ENCODE results near the gene PON2. TPM values are rescaled to one million over a fixed set of nuclear protein-coding genes. Genes with fewer than 3 reads are reported as not detected.

The PON2 gene
- total RNA-seq, 1 experiment from 2014 or later = 50.3 TPM

DNA sequence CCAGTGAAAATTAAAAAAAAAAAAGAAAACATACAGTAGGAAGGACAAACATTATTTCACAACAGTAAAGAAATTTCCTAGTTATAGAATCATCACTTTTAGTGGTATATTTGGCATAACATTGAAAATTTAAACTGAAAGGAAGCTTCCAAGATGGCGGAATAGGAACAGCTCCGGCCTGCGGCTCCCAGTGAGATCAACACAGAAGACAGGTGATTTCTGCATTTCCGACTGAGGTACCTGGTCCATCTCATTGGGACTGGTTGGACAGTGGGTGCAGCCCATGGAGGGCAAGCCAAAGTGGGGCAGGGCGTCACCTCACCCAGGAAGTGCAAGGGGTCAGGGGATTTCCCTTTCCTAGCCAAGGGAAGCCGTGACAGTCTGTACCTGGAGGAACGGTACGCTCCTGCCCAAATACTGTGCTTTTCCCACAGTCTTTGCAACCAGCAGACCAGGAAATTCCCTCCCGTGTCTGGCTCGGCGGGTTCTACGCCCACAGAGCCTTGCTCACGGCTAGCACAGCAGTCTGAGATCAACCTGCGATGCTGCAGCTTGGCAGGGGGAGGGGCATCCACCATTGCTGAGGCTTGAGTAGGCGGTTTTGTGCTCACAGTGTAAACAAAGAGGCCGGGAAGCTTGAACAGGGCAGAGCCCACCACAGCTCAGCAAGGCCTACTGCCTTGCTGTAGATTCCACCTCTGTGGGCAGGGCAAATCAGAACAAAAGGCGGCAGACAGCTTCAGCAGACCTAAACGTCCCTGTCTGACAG is 58.0 kb downstream of the PON2 start:
- Histone ChIP-seq H3K4me3 (no peak overlapping the region), H3K9me2 (ENCODE audit: insufficient read depth) (no peaks in the 10 kb centered on the region), H3K4me2 (no peak overlapping the region), H3K4me1 (replicated peaks; ENCODE audit: insufficient read depth) (no peaks in the 10 kb centered on the region), H3F3A (ENCODE audit: insufficient read depth, low read depth) (no peaks in the 10 kb centered on the region), H3K79me2 (ENCODE audit: low read depth) (no peaks in the 10 kb centered on the region), H3K36me3 (ENCODE audit: low read depth) (no peaks in the 10 kb centered on the region), H3K9me3 (ENCODE audit: insufficient read depth, low read depth) (no peaks in the 10 kb centered on the region), H4K20me1 (ENCODE audit: insufficient read depth) (no peaks in the 10 kb centered on the region), H2AFZ (no peak overlapping the region), H3K27me3 (ENCODE audit: insufficient read depth, low read depth) (no peaks in the 10 kb centered on the region), H3K27ac (no peak overlapping the region)
- TF ChIP-seq EZH2 (IDR thresholded peaks at IDR 0.05; ENCODE audit: low read depth) = no peak
- TF ChIP-seq, protein P1, sequence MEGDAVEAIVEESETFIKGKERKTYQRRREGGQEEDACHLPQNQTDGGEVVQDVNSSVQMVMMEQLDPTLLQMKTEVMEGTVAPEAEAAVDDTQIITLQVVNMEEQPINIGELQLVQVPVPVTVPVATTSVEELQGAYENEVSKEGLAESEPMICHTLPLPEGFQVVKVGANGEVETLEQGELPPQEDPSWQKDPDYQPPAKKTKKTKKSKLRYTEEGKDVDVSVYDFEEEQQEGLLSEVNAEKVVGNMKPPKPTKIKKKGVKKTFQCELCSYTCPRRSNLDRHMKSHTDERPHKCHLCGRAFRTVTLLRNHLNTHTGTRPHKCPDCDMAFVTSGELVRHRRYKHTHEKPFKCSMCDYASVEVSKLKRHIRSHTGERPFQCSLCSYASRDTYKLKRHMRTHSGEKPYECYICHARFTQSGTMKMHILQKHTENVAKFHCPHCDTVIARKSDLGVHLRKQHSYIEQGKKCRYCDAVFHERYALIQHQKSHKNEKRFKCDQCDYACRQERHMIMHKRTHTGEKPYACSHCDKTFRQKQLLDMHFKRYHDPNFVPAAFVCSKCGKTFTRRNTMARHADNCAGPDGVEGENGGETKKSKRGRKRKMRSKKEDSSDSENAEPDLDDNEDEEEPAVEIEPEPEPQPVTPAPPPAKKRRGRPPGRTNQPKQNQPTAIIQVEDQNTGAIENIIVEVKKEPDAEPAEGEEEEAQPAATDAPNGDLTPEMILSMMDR (conservative IDR thresholded peaks at IDR 0.05) = no peak
- ChIA-PET CTCF (interaction anchor here (0.6 kb wide), 1 partner anchor 1477 kb away, joined by 13 read pairs; no protein-coding TSS in a partner anchor), POLR2A (ENCODE audit: unreplicated experiment) (no interaction called here)
- BruUV-seq (replicated peaks) = no TSS peak
- intact Hi-C loops (cut with micrococcal nuclease; ENCODE audit: unreplicated experiment) = no loop called here
- no peak for DNase-seq

DNA sequence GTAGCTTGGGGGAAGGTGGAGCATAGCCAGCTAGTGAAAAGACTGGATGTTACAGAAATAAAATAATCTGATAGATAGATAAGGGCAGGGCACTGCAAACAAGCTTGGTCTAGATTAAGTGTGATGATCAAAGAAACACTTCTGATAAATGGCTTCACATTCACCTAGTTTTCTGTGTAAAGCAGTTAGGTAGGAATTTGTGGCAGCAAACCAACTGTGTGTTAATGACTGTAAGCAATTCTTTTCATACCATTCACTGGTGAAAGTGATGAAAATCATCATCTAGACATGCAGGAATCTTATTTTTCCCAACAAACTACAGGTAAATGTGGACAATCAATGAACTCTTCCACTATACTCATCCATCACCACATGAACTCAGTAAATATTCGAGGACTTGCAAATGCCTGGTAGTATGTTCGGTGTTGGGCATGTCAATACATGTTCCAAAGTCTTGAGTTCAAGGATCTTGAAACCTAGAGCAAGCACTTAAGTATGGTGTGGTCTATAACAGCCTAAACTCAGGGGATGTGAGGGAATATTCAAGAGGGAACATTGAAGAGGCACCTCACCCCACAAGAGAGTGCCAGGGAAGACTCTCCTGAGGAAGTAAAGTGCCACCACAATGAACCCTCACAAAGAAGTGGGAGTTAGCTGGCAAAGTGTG is 59.1 kb downstream of the PON2 start:
- intact Hi-C loops (cut with micrococcal nuclease; ENCODE audit: unreplicated experiment) = no loop called here
- BruUV-seq (replicated peaks) = no TSS peak
- no peaks in the 10 kb centered on the region for H3K36me3 ChIP-seq (ENCODE audit: low read depth)
- no peak overlapping the region for H2AFZ ChIP-seq
- TF ChIP-seq, protein P1 (conservative IDR thresholded peaks at IDR 0.05) = no peak
- no peak for TF ChIP-seq EZH2 (IDR thresholded peaks at IDR 0.05; ENCODE audit: low read depth)
- ChIA-PET CTCF (no interaction called here), POLR2A (ENCODE audit: unreplicated experiment) (interaction anchor here (0.7 kb wide), 1 partner anchor 13 kb away, joined by 3 read pairs; no protein-coding TSS in a partner anchor)
- H3K4me3 ChIP-seq = no peak overlapping the region
- H3K4me1 ChIP-seq (replicated peaks; ENCODE audit: insufficient read depth) = no peaks in the 10 kb centered on the region
- no peak overlapping the region for H3K27ac ChIP-seq
- no peaks in the 10 kb centered on the region for H3K27me3 ChIP-seq (ENCODE audit: insufficient read depth, low read depth)
- no peaks in the 10 kb centered on the region for H4K20me1 ChIP-seq (ENCODE audit: insufficient read depth)
- no peak for DNase-seq
- no peak overlapping the region for H3K4me2 ChIP-seq
- no peaks in the 10 kb centered on the region for H3K79me2 ChIP-seq (ENCODE audit: low read depth)
- no peaks in the 10 kb centered on the region for H3F3A ChIP-seq (ENCODE audit: insufficient read depth, low read depth)
- no peaks in the 10 kb centered on the region for H3K9me3 ChIP-seq (ENCODE audit: insufficient read depth, low read depth)
- no peaks in the 10 kb centered on the region for H3K9me2 ChIP-seq (ENCODE audit: insufficient read depth)

DNA sequence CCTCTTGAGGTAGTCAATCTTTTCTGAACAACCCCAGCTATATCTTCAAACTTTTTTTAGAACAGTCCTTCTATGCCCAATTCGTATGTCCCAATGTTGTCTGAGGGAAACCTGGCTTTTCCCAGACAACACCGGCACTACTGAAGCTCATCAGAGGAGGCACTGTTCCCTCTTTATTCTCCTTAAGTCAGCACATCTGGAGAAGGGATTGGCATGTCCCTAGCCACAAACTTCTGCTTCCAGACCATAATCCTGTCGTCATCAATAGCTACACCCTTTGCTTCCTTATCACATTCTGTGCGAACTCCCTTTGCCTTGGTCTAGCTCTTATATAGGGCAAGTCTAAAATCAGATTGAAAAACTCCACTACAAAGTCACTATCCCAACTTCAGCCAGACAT is 61.5 kb downstream of the PON2 start:
- no peak for DNase-seq
- no peaks in the 10 kb centered on the region for H3K27me3 ChIP-seq (ENCODE audit: insufficient read depth, low read depth)
- POLR2A ChIA-PET (ENCODE audit: unreplicated experiment) = no interaction called here
- H3K4me1 ChIP-seq (replicated peaks; ENCODE audit: insufficient read depth) = peaks cover 1% of the 10 kb centered on the region; the same call in 1 of the 2 replicates
- no peak overlapping the region for H3K27ac ChIP-seq
- TF ChIP-seq, protein P1 (conservative IDR thresholded peaks at IDR 0.05) = no peak
- no peak for TF ChIP-seq EZH2 (IDR thresholded peaks at IDR 0.05; ENCODE audit: low read depth)
- CTCF ChIA-PET = no interaction called here
- no peaks in the 10 kb centered on the region for H3K9me2 ChIP-seq (ENCODE audit: insufficient read depth)
- no peaks in the 10 kb centered on the region for H3K36me3 ChIP-seq (ENCODE audit: low read depth)
- no TSS peak for BruUV-seq (replicated peaks)
- no peak overlapping the region for H3K4me3 ChIP-seq
- no peak overlapping the region for H2AFZ ChIP-seq
- intact Hi-C loops (cut with micrococcal nuclease; ENCODE audit: unreplicated experiment) = no loop called here
- H3K79me2 ChIP-seq (ENCODE audit: low read depth) = no peaks in the 10 kb centered on the region
- H3K9me3 ChIP-seq (ENCODE audit: insufficient read depth, low read depth) = no peaks in the 10 kb centered on the region
- H3F3A ChIP-seq (ENCODE audit: insufficient read depth, low read depth) = no peaks in the 10 kb centered on the region
- H3K4me2 ChIP-seq = no peak overlapping the region
- H4K20me1 ChIP-seq (ENCODE audit: insufficient read depth) = no peaks in the 10 kb centered on the region
